HG03558 (cell line): ENCODE measurements around the gene FBXL13.
"Not testable (repeated sequence)": the region's sequence is repeated elsewhere in the genome, so short reads cannot be mapped to it uniquely, and the experiment has no call there.

Experiments used
- ATAC-seq: cut with Tn5 transposase; IDR thresholded peaks from one replicate; pipeline ENCODE4 v1.9.1; 2021; ENCODE audit warnings: moderate number of reproducible peaks; ENCODE audit not compliant: unreplicated experiment; ENCODE audit errors: extremely low read depth

FBXL13 gene

GRCh38 chr7:102794567-102794966, 280.0 kb downstream of the FBXL13 start:
- ATAC-seq, result not testable (repeated sequence)

GRCh38 chr7:102791831-102792230, 282.8 kb downstream of the FBXL13 start:
- ATAC-seq, result not testable (repeated sequence)

- not testable (repeated sequence) for ATAC-seq
These were observed 283.2 kb downstream of the FBXL13 start for GRCh38 chr7:102791367-102791766.

- ATAC-seq, result not testable (repeated sequence)
These were observed 284.1 kb downstream of the FBXL13 start for GRCh38 chr7:102790364-102791100.

- ATAC-seq, result not testable (repeated sequence)
These were observed 285.8 kb downstream of the FBXL13 start for GRCh38 chr7:102788770-102789169.

GRCh38 chr7:102780926-102781325, 293.7 kb downstream of the FBXL13 start:
- not testable (repeated sequence) for ATAC-seq

GRCh38 chr7:102778663-102779062, 295.9 kb downstream of the FBXL13 start:
- ATAC-seq, result not testable (repeated sequence)

GRCh38 chr7:102776217-102776616, 298.4 kb downstream of the FBXL13 start:
- ATAC-seq, result not testable (repeated sequence)

GRCh38 chr7:102770467-102770866, 304.1 kb downstream of the FBXL13 start:
- ATAC-seq, result peak; percentile 45

- ATAC-seq, result not testable (repeated sequence)
These were observed 304.9 kb downstream of the FBXL13 start for GRCh38 chr7:102769657-102770192.

- not testable (repeated sequence) for ATAC-seq
These were observed 311.2 kb downstream of the FBXL13 start for GRCh38 chr7:102763295-102763905.
